GM21619 (cell line): ENCODE data around the gene MSANTD1.

ENCODE experiments used
- ATAC-seq: cut with Tn5 transposase; IDR thresholded peaks from one replicate; pipeline ENCODE4 v1.9.1; 2021; ENCODE audit not compliant: unreplicated experiment

Gene MSANTD1

DNA sequence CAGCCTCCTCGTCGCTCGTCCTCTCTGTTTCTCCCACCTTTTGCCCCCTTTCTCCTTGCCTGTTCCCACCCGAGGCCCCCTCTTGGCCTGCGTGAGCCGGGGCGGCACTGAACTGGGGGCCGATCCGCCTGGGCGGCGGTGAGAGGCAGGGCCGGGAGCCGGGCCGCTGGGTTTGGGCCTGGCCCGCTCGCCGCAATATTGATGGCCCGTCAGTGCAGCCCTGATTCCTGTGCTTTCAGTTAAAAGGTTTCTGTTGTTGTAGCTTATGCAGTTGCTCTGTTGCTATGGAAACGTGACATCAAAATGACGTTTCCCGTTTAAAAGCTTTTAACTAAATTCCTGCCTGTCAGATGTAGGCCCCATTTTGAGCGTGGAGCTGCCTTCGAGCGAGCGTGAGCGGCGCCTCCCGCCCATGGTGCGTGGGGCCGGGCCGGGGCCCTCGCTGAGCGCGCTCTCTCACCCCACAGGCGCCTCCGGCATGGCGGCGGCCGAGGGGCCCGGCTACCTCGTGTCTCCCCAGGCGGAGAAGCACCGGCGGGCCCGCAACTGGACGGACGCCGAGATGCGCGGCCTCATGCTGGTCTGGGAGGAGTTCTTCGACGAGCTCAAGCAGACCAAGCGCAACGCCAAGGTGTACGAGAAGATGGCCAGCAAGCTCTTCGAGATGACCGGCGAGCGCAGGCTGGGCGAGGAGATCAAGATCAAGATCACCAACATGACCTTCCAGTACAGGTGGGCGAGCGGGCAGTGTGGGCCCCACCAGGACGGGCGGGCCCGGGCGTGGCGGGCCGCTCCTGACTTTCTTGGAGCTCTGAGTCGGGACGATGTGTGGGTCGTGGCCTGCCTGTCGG is at the start of gene MSANTD1:
Gene MSANTD1 (plus strand): TSS at position 349 of the 851 bp plus-strand sequence. CDS start 64 bp downstream, at position 413.
- no peak for ATAC-seq

DNA sequence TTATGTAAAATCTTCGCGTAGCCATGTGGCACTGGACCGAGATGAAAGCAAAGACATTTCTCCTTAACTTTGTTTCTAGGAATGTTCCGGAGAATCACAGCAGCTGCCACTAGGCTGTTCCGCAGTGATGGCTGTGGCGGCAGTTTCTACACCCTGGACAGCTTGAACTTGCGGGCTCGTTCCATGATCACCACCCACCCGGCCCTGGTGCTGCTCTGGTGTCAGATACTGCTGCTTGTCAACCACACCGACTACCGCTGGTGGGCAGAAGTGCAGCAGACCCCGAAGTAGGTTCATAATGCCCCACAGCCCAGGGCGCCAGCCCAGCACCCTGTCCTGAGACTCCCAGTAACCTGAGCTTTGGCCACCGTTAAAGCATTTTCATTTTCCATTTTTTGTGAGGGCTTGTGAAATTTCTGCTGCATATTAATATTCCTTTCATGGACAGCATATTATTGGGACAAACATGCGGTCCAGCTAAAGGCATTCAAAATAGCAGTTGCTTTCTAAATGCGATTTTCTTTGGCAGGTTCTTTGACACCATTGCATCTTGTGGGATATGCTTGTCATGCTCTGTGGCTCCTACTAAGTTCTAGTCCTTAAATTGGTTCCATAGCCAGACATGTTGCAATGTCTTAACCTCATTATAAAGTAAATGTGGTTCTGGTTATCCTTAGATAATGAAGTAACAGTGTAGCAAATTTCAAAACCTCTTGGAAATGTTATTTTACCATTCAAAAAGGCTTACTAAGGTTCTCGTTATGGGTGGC is 49.1 kb upstream of the MSANTD1 start:
- ATAC-seq = no peak

- no peak for ATAC-seq
These were observed 48.4 kb upstream of the MSANTD1 start for GRCh38 chr4:3200423-3201090.

DNA sequence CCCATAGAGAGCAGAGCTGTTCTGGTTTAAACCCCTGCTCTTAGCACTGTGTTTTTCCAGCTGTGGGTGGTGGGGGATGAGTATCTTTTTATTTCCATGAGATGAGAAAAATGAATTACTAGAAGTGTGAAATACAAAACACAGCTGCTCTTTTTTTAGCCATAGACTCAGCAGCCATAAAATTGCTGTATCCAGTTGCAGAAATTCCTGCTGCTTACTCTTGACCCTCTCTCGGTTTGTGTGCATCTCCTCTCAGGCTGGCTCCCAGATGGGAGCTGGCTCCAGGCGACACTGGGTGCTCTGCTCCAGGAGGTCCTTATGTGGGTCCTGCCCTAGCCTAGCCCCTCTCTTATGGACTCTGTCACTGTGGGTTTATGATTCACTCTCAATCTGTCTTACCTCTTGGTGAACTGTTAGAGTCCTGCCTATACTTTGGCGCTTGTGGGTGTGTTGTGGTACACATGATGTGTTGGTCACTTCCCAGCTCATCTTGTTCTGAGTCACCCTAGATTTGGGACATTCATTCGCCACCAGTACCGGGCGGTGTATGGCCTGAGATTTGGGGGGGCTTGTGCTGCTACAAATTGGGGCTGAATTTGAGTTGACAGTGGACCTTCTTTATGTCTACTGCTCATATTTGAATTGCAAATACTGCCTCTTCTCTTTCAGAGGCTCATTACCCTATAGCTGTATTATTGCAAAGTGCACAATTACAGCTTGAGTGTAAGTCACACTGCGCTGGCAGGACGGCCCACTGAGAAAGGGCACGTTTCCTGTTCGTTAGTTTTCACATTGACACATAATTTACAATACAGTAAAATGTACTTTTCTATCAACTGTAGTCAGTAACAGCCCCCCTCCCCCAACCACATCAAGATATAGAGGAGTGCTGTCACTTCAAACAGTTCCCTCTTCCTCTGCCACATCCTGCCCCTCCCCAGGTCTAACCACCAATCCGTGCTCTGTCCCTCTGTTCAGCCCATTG is 46.9 kb upstream of the MSANTD1 start:
- peak; percentile 60 for ATAC-seq

- no peak for ATAC-seq
These were observed 45.8 kb upstream of the MSANTD1 start for GRCh38 chr4:3202836-3203820.

DNA sequence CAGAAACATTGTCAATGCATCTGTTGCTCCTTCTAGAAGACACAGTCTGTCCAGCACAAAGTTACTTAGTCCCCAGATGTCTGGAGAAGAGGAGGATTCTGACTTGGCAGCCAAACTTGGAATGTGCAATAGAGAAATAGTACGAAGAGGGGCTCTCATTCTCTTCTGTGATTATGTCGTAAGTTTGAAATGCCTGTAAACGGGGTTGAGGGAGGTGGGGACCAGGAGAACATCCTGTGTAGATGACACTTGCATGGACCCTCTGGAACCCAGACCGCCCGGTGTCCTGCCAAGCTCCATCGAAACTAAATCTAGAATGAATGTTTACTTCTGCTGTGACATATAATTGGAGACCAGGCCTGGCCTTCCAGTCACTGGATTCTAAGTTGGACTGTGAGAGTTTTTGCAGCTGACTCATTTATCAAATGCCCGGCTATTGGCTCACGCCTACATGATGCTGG is 45.0 kb upstream of the MSANTD1 start:
- no peak for ATAC-seq

- no peak for ATAC-seq
These were observed 43.0 kb upstream of the MSANTD1 start for GRCh38 chr4:3205995-3206394.

DNA sequence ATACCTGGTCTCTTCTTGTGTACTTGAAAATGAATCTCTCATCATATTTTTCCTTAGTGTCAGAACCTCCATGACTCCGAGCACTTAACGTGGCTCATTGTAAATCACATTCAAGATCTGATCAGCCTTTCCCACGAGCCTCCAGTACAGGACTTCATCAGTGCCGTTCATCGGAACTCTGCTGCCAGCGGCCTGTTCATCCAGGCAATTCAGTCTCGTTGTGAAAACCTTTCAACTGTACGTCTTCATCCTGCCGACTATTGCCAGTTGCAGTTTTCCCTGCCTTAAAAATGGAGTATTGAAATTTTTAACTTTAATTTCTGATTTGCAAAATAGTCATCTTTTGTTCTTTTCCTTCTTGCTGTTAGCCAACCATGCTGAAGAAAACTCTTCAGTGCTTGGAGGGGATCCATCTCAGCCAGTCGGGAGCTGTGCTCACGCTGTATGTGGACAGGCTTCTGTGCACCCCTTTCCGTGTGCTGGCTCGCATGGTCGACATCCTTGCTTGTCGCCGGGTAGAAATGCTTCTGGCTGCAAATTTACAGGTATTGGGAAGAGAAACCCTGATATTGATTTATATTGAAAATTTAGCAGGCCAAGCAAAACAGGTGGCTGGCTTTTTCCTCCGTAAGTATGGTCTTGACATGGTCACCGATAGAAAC is 42.4 kb upstream of the MSANTD1 start:
- no peak for ATAC-seq

DNA sequence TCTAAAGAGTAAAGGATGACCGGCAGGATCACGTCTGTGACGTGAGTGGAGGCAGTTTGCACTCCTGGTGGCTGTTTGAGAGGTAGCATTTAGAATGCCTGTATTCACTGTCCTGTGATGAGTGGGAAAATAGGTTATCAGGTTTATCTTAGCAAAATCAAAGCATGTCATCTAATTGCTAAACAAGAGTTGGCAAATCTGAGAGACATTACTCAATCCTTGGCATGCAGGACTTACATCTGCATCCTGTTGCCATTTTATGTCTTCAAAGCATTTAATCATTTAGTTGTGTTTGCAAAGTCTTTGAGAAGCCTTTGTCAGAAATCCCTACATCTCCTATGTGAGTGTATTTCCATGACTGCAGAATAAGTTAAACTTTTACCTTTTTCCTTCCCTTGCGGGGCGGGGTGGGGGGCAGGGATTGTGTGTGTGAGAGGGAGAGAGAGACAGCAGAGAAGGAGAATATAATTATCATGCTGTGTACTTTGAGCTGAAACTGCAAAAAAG is 41.4 kb upstream of the MSANTD1 start:
- no peak for ATAC-seq

DNA sequence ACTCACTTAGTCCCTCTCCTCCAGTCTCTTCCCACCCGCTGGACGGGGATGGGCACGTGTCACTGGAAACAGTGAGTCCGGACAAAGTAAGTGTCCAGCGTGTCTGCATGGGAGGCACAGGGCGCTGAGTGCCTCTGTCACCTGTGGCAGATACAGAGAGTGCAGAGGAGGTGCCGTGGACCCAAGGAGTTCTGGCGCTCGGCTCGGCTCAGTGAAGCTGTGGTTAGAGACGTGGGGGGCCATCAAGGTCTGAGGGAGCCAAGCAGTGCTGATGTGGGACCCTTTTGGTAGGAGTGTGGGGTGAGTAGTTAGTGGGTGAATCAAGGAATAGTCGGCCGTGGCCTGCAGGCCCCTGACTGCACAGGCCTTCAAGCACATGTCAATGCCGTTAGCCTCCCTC is 40.1 kb upstream of the MSANTD1 start:
- no peak for ATAC-seq

DNA sequence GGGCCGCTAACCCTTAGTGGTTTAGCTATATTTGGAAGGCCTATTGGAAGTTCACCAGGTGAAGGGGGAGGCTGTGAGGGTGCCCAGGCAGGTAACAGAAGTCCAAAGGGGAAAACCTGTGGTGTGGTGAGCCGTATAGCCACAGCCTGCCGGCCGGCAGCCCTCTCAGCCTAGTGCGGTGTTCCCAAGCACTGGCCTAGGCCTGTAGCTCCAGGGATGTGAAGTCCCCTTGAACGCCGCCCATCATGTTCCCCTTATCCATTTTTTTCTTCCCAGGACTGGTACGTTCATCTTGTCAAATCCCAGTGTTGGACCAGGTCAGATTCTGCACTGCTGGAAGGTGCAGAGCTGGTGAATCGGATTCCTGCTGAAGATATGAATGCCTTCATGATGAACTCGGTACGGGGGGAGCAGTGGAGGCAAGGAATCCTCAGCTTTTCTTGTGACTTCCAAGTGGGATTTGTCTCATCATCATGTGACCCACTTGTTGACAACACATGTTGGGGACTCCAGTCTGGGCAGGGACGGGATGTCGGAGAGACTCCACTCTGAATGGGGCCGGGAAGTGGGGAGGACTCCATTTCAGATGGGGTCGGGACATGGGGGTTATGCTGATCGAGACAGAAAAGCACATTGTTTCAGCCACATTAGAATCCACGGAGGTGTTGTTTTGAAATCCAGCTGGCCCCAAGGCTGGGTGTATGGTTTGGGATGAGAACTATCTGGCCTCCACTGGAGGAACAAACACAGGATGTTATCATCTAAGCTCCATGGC is 39.2 kb upstream of the MSANTD1 start:
- ATAC-seq = no peak

DNA sequence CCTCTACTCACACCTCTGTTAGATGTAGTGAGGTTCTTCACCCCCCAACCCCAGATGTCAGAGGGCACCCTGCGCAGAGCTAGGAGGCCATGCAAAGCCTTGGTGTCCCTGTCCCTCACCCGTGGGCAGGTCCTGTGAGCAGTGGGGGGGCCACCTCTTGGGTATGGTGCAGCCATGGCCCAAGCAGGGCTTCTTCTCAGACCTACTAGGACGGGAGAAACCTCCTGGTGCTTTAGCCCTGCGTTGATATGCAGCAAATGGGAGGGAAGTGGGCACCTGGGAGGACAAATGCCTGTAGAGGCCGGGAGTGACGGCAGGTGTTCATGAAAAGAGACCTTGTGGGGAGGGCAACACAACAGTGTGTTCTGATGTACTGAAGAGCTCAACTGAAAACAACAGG is 38.5 kb upstream of the MSANTD1 start:
- no peak for ATAC-seq

- no peak for ATAC-seq
These were observed 37.1 kb upstream of the MSANTD1 start for GRCh38 chr4:3211866-3212265.

DNA sequence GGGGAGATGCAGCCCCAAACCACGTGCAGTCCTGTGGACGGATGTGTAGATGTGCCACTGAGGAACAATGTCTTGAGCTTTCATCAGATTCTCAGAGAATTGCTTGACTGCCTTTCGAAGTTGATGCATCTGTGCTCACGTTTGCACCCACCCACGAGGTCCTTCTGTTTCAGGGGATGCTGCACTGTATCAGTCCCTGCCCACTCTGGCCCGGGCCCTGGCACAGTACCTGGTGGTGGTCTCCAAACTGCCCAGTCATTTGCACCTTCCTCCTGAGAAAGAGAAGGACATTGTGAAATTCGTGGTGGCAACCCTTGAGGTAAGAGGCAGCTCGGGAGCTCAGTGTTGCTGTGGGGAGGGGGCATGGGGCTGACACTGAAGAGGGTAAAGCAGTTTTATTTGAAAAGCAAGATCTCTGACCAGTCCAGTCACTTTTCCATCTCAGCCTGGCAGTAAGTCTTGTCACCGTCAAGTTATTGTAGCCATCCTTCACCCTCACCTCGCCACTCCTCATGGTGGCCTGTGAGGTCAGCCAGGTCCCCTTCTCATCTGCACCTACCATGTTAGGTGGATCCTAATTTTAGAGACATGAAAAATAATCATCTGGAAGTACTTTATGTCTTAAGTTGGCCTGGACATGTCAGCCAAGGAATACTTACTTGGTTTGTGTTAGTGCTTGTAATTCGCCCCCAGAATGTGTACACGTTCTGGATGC is 36.4 kb upstream of the MSANTD1 start:
- no peak for ATAC-seq

- ATAC-seq = no peak
These were observed 35.9 kb upstream of the MSANTD1 start for GRCh38 chr4:3213106-3213425.

DNA sequence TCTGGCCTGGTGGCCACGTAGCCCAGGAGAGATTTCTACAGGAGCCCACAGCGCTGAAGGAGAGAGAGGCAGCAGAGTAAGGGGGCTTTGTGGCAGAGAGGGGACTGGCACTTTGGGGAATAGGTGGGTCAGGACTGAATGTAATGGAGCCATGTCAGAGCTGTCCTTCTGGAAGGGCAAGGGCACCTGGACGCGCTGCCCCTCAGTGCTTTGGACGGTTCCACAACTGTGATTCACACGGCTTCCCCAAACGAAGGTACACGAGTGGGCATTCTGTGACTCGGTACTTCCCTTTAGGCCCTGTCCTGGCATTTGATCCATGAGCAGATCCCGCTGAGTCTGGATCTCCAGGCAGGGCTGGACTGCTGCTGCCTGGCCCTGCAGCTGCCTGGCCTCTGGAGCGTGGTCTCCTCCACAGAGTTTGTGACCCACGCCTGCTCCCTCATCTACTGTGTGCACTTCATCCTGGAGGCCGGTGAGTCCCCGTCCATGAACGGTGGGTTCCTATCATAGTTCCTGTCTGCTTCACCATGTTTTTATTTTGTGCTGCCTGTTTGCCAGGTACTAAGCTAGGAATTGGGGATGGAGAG is 35.2 kb upstream of the MSANTD1 start:
- ATAC-seq = no peak

DNA sequence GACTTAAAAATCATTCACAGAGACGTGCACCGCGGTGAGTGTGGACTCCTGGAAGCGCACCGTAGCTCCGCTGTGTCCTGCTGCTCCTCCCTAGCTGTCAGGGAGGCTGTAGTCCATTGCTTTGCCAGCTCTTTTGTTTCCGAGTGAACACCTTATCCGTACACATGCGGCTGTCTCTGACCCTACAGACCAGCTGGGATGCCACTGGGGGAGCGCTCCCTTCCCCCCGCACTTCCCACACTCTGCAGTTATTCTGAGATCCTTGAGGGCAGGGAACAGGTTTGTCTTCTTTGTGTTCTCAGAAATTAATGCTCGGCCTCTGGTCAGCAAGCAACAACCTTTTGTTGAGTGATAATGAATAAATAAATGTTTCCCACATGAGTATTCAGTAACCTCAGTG is 33.7 kb upstream of the MSANTD1 start:
- ATAC-seq = no peak
